Activated T-cell treated with anti-CD3 and anti-CD28 coated beads, Interleukin-2, amount 50 U/mL, for 1 hour (primary cell): Measurements from ENCODE around the gene TMEM116.

ENCODE experiments used
- DNase-seq: peaks from one replicate; pipeline ENCODE4 v3.0.0-alpha.2; 2020

The TMEM116 gene

GRCh38 chr12:111887926-111888745 lies 124.8 kb downstream of the TMEM116 start:
- no peak for DNase-seq

GRCh38 chr12:111886662-111887545 lies 126.1 kb downstream of the TMEM116 start:
- no peak for DNase-seq

- DNase-seq, result no peak
These were observed 131.2 kb downstream of the TMEM116 start for GRCh38 chr12:111881716-111882115.
